ENCODE data around the gene RPP30. TPM values are rescaled to one million over a fixed set of nuclear protein-coding genes. Genes with fewer than 3 reads are reported as not detected.

The RPP30 gene
- 41.2 TPM for total RNA-seq

DNA sequence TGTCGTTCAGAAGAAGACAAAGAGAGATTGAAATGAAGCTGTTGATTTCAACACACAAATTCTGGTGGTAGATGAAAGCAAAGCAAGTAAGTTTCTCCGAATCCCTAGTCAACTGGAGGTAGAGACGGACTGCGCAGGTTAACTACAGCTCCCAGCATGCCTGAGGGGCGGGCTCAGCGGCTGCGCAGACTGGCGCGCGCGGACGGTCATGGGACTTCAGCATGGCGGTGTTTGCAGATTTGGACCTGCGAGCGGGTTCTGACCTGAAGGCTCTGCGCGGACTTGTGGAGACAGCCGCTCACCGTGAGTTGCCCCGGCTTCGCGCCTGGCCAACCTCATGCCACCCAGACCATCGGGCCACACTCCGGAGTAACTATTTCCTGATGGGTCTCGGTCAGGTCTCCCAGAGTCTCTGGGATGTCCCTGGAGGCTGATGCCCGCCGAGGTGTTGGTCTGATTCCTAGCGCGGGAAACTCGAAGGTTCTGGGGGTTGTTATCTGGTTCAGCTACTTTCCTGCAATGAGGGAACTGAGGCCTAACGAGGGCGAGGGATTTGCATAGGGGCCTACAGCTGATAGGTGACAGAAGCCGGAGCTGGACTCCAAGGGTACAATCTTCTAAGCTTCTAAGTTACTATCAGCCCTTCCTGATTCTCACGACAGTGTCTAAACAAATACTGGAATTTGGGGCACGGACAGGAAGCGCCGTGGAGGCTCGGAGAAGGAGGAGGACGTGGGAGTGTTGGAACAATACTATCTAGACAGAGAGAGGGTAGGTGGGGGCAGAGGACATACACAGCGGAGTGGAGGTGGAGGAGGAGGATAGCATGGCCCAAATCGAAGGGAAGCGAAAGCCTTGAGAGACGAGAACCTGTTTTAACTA, at the start of gene RPP30:
Gene RPP30, plus strand, starts transcription at position 209 of the 882 bp plus-strand sequence. Its CDS starts 13 bp downstream, at position 222.

GRCh38 chr10:90857635-90858460, 13.9 kb upstream of the RPP30 start, which contains the start of gene HTR7:
HTR7 (minus strand) TSS chr10:90858039; CDS start chr10:90857671, 368 bp downstream.

GRCh38 chr10:90920986-90921666, 49.4 kb downstream of the RPP30 start, which contains the start of gene ANKRD1:
ANKRD1 (minus strand) TSS chr10:90921087; CDS start chr10:90921027, 60 bp downstream.

Small RNA genes within 50 kb of the gene (small RNA-seq; reads per million reads assigned to genes)
- gene RF00019 (ENCODE audit: low replicate concordance) (not detected), gene RNU6-740P (ENCODE audit: low replicate concordance) (not detected)

Other genes with a start within 250 kb of the RPP30 start
- gene HTR7, start 13.9 kb upstream of the RPP30 start, total RNA-seq, result 1.4 TPM
- 1.3 TPM for gene ANKRD1, start 49.1 kb downstream of the RPP30 start, total RNA-seq

All from metanephros (tissue), 2 donors.